HEK293 (cell line): ENCODE data around the gene EPHA2.

Experiments
- HOXA7 ChIP-seq: sonication (generic); formaldehyde crosslinking; IDR thresholded peaks from 2 replicates; pipeline ENCODE4 v1.8.1; 2022; ENCODE audit warnings: missing genetic modification reagents, borderline replicate concordance
- TCF7L2 ChIP-seq: IDR thresholded peaks from 2 replicates; pipeline ENCODE4 v1.6.1; 2011; ENCODE audit warnings: low read depth, mild to moderate bottlenecking, inconsistent platforms, low read length, moderate library complexity, borderline replicate concordance
- ZBTB1 ChIP-seq: fragments of 450-650 bp; formaldehyde crosslinking; IDR thresholded peaks from 2 replicates; pipeline ENCODE4 v1.5.1; 2016; ENCODE audit warnings: missing biosample characterization, missing genetic modification characterization
- ZNF174 ChIP-seq: fragments of 450-650 bp; formaldehyde crosslinking; IDR thresholded peaks from 2 replicates; pipeline ENCODE4 v1.5.0; 2017; ENCODE audit warnings: missing biosample characterization, mild to moderate bottlenecking, missing genetic modification characterization
- ZNF335 ChIP-seq: fragments of 450-650 bp; formaldehyde crosslinking; conservative IDR thresholded peaks from 2 replicates; pipeline ENCODE4 v1.5.1; 2016; ENCODE audit warnings: missing biosample characterization, missing genetic modification characterization
- ZNF350 ChIP-seq: fragments of 450-650 bp; formaldehyde crosslinking; IDR thresholded peaks from 2 replicates; pipeline ENCODE4 v1.5.0; 2017; ENCODE audit warnings: missing biosample characterization, mild to moderate bottlenecking, missing genetic modification characterization
- ZNF76 ChIP-seq: fragments of 450-650 bp; formaldehyde crosslinking; IDR thresholded peaks from 2 replicates; pipeline ENCODE4; 2016; ENCODE audit warnings: low read depth, missing biosample characterization, missing genetic modification characterization, borderline replicate concordance
- ZNF830 ChIP-seq: fragments of 450-650 bp; IDR thresholded peaks from 2 replicates; pipeline ENCODE4 v1.5.0; 2018; ENCODE audit warnings: missing biosample characterization, missing genetic modification characterization, low read depth, mild to moderate bottlenecking, moderate library complexity
- TF ChIP-seq, protein P1 (sequence below): fragments of 450-650 bp; formaldehyde crosslinking; IDR thresholded peaks from 2 replicates; pipeline ENCODE4 v1.5.1; 2016; ENCODE audit warnings: missing biosample characterization, missing genetic modification characterization
- TF ChIP-seq, protein P2 (sequence below): fragments of 450-650 bp; formaldehyde crosslinking; IDR thresholded peaks from 2 replicates; pipeline ENCODE4 v1.5.1; 2016; ENCODE audit warnings: missing biosample characterization, missing genetic modification characterization
- TF ChIP-seq, protein P3 (sequence below): fragments of 450-650 bp; formaldehyde crosslinking; IDR thresholded peaks from 2 replicates; pipeline ENCODE4 v1.5.1; 2016; ENCODE audit warnings: missing biosample characterization, missing genetic modification characterization

DNA sequence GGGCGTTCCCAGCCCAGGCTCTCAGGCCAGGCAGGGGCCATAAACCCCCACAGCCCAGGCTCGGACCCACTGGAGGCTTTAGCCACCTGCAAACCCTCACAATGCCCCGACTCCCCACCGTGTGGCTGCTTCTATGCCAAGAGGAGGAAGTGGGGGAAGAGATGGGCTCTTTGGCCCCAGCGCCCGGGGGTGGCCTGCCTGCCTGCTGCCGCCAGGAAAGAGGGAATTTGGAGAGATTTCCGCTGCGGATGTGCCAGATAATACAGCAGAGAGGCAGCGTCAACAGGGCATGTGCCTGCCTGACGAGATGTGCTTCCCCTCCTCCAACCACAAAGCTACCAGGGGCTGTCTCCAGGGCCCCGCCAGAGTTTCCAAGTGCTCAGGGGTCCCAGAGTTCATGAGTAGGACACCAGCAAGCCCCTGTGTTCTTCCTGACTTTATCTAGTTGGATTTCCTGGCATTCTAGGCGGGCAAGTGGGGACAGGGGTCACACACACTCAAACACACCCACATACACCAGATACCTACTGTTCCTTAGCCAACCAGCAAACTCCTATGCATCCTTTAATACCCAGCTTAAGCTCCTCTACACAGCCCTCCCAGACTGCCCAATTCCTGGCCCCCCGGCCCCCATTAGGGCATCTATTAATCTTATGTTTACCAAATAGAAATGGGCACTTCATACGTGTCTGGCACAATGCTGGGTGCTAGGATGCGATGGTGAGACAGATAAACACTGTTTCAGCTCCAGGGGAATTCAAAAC is 14.1 kb downstream of the EPHA2 start:
- no peak for TF ChIP-seq ZNF350 (tag by site-specific recombination)
- no peak for TF ChIP-seq ZNF174 (tag by site-specific recombination)
- TF ChIP-seq, protein P1, sequence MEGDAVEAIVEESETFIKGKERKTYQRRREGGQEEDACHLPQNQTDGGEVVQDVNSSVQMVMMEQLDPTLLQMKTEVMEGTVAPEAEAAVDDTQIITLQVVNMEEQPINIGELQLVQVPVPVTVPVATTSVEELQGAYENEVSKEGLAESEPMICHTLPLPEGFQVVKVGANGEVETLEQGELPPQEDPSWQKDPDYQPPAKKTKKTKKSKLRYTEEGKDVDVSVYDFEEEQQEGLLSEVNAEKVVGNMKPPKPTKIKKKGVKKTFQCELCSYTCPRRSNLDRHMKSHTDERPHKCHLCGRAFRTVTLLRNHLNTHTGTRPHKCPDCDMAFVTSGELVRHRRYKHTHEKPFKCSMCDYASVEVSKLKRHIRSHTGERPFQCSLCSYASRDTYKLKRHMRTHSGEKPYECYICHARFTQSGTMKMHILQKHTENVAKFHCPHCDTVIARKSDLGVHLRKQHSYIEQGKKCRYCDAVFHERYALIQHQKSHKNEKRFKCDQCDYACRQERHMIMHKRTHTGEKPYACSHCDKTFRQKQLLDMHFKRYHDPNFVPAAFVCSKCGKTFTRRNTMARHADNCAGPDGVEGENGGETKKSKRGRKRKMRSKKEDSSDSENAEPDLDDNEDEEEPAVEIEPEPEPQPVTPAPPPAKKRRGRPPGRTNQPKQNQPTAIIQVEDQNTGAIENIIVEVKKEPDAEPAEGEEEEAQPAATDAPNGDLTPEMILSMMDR (tag by site-specific recombination), result no peak
- TF ChIP-seq, protein P2, sequence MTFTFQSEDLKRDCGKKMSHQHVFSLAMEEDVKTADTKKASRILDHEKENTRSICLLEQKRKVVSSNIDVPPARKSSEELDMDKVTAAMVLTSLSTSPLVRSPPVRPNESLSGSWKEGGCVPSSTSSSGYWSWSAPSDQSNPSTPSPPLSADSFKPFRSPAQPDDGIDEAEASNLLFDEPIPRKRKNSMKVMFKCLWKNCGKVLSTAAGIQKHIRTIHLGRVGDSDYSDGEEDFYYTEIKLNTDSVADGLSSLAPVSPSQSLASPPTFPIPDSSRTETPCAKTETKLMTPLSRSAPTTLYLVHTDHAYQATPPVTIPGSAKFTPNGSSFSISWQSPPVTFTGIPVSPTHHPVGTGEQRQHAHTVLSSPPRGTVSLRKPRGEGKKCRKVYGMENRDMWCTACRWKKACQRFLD (tag by site-specific recombination), result no peak
- TF ChIP-seq ZNF830 (tag by site-specific recombination), result no peak
- TF ChIP-seq ZBTB1 (tag by site-specific recombination), result no peak
- TF ChIP-seq HOXA7 (CRISPR knock-in tag), result no peak
- no peak for TF ChIP-seq ZNF335
- no peak for TF ChIP-seq TCF7L2
- TF ChIP-seq, protein P3, sequence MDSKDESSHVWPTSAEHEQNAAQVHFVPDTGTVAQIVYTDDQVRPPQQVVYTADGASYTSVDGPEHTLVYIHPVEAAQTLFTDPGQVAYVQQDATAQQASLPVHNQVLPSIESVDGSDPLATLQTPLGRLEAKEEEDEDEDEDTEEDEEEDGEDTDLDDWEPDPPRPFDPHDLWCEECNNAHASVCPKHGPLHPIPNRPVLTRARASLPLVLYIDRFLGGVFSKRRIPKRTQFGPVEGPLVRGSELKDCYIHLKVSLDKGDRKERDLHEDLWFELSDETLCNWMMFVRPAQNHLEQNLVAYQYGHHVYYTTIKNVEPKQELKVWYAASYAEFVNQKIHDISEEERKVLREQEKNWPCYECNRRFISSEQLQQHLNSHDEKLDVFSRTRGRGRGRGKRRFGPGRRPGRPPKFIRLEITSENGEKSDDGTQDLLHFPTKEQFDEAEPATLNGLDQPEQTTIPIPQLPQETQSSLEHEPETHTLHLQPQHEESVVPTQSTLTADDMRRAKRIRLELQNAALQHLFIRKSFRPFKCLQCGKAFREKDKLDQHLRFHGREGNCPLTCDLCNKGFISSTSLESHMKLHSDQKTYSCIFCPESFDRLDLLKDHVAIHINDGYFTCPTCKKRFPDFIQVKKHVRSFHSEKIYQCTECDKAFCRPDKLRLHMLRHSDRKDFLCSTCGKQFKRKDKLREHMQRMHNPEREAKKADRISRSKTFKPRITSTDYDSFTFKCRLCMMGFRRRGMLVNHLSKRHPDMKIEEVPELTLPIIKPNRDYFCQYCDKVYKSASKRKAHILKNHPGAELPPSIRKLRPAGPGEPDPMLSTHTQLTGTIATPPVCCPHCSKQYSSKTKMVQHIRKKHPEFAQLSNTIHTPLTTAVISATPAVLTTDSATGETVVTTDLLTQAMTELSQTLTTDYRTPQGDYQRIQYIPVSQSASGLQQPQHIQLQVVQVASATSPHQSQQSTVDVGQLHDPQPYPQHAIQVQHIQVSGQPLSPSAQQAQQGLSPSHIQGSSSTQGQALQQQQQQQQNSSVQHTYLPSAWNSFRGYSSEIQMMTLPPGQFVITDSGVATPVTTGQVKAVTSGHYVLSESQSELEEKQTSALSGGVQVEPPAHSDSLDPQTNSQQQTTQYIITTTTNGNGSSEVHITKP (tag by site-specific recombination), result no peak
- no peak for TF ChIP-seq ZNF76 (tag by site-specific recombination)
